Measurements from ENCODE around the gene KCNQ5. TPM values are rescaled to one million over a fixed set of nuclear protein-coding genes. Genes with fewer than 3 reads are reported as not detected.

Gene KCNQ5
- total RNA-seq, 1 donor from 2014 or later = 1.5 TPM

- Mint-ChIP-seq H3K4me3 (ENCODE audit: unreplicated experiment) (no peak overlapping the region), H3K36me3 (ENCODE audit: unreplicated experiment) (no peaks in the 10 kb centered on the region), H3K27ac (ENCODE audit: unreplicated experiment) (no peak overlapping the region), H3K27me3 (ENCODE audit: unreplicated experiment) (no peaks in the 10 kb centered on the region), H3K4me1 (ENCODE audit: low read depth, unreplicated experiment) (no peaks in the 10 kb centered on the region), H3K9me3 (ENCODE audit: unreplicated experiment) (no peaks in the 10 kb centered on the region)
- no peak for TF ChIP-seq CTCF (IDR thresholded peaks at IDR 0.05; ENCODE audit: partially characterized antibody, unreplicated experiment)
- no peak for DNase-seq
Observed at GRCh38 chr6:72963946-72964345, 342.1 kb downstream of the KCNQ5 start.

GRCh38 chr6:72966628-72967280, 344.9 kb downstream of the KCNQ5 start:
- peaks cover 3% of the 10 kb centered on the region for H3K27me3 Mint-ChIP-seq (ENCODE audit: unreplicated experiment)
- H3K4me1 Mint-ChIP-seq (ENCODE audit: low read depth, unreplicated experiment) = no peaks in the 10 kb centered on the region
- H3K9me3 Mint-ChIP-seq (ENCODE audit: unreplicated experiment) = no peaks in the 10 kb centered on the region
- no peak for DNase-seq
- no peak overlapping the region for H3K4me3 Mint-ChIP-seq (ENCODE audit: unreplicated experiment)
- TF ChIP-seq CTCF (IDR thresholded peaks at IDR 0.05; ENCODE audit: partially characterized antibody, unreplicated experiment) = no peak
- no peak overlapping the region for H3K27ac Mint-ChIP-seq (ENCODE audit: unreplicated experiment)
- H3K36me3 Mint-ChIP-seq (ENCODE audit: unreplicated experiment) = no peaks in the 10 kb centered on the region

- H3K27me3 Mint-ChIP-seq (ENCODE audit: unreplicated experiment) = peaks cover 3% of the 10 kb centered on the region
- no peaks in the 10 kb centered on the region for H3K36me3 Mint-ChIP-seq (ENCODE audit: unreplicated experiment)
- no peaks in the 10 kb centered on the region for H3K4me1 Mint-ChIP-seq (ENCODE audit: low read depth, unreplicated experiment)
- no peaks in the 10 kb centered on the region for H3K9me3 Mint-ChIP-seq (ENCODE audit: unreplicated experiment)
- DNase-seq = no peak
- no peak overlapping the region for H3K27ac Mint-ChIP-seq (ENCODE audit: unreplicated experiment)
- TF ChIP-seq CTCF (IDR thresholded peaks at IDR 0.05; ENCODE audit: partially characterized antibody, unreplicated experiment) = no peak
- H3K4me3 Mint-ChIP-seq (ENCODE audit: unreplicated experiment) = no peak overlapping the region
Observed at GRCh38 chr6:72967329-72967728, 345.5 kb downstream of the KCNQ5 start.

GRCh38 chr6:72968704-72969103, 346.8 kb downstream of the KCNQ5 start:
- TF ChIP-seq CTCF (IDR thresholded peaks at IDR 0.05; ENCODE audit: partially characterized antibody, unreplicated experiment) = no peak
- no peaks in the 10 kb centered on the region for H3K9me3 Mint-ChIP-seq (ENCODE audit: unreplicated experiment)
- no peaks in the 10 kb centered on the region for H3K36me3 Mint-ChIP-seq (ENCODE audit: unreplicated experiment)
- H3K27me3 Mint-ChIP-seq (ENCODE audit: unreplicated experiment) = peaks cover 3% of the 10 kb centered on the region
- H3K4me1 Mint-ChIP-seq (ENCODE audit: low read depth, unreplicated experiment) = no peaks in the 10 kb centered on the region
- H3K4me3 Mint-ChIP-seq (ENCODE audit: unreplicated experiment) = no peak overlapping the region
- no peak for DNase-seq
- no peak overlapping the region for H3K27ac Mint-ChIP-seq (ENCODE audit: unreplicated experiment)

- H3K4me1 Mint-ChIP-seq (ENCODE audit: low read depth, unreplicated experiment) = no peaks in the 10 kb centered on the region
- H3K4me3 Mint-ChIP-seq (ENCODE audit: unreplicated experiment) = no peak overlapping the region
- H3K27ac Mint-ChIP-seq (ENCODE audit: unreplicated experiment) = no peak overlapping the region
- H3K9me3 Mint-ChIP-seq (ENCODE audit: unreplicated experiment) = no peaks in the 10 kb centered on the region
- H3K27me3 Mint-ChIP-seq (ENCODE audit: unreplicated experiment) = peaks cover 3% of the 10 kb centered on the region
- no peaks in the 10 kb centered on the region for H3K36me3 Mint-ChIP-seq (ENCODE audit: unreplicated experiment)
- DNase-seq = no peak
- no peak for TF ChIP-seq CTCF (IDR thresholded peaks at IDR 0.05; ENCODE audit: partially characterized antibody, unreplicated experiment)
Observed at GRCh38 chr6:72969666-72970065, 347.8 kb downstream of the KCNQ5 start.
